Osteoblast (primary cell): Measurements from ENCODE around the gene CRYM. TPM values are rescaled to one million over a fixed set of nuclear protein-coding genes. Genes with fewer than 3 reads are reported as not detected.

Experiments
- DNase-seq: peaks from one replicate; pipeline ENCODE4 v3.0.0; 2011; ENCODE audit warnings: low spot score, mixed read lengths; ENCODE audit not compliant: insufficient read length; ENCODE audit errors: missing footprints
- H2AFZ ChIP-seq: 2 replicates; pipeline ENCODE4 v1.6.0; 2011; ENCODE audit warnings: mild to moderate bottlenecking, low read length
- H3K27ac ChIP-seq: 2 replicates; pipeline ENCODE4 v1.5.1; 2011; ENCODE audit warnings: mild to moderate bottlenecking, low read depth, low read length, moderate library complexity
- H3K27me3 ChIP-seq: 2 replicates; pipeline ENCODE4 v1.6.0; 2012; ENCODE audit warnings: mild to moderate bottlenecking, control low read depth, inconsistent platforms, low read length, moderate library complexity; ENCODE audit not compliant: insufficient read depth
- H3K36me3 ChIP-seq: 2 replicates; pipeline ENCODE4 v1.5.1; 2011; ENCODE audit warnings: mild to moderate bottlenecking, low read length, control low read depth, moderate library complexity; ENCODE audit not compliant: insufficient read depth
- H3K4me1 ChIP-seq: 2 replicates; pipeline ENCODE4 v1.5.1; 2011; ENCODE audit warnings: mild to moderate bottlenecking, low read length, control low read depth, moderate library complexity; ENCODE audit not compliant: insufficient read depth
- H3K4me2 ChIP-seq: 2 replicates; pipeline ENCODE4 v1.6.0; 2011; ENCODE audit warnings: mild to moderate bottlenecking, low read length; ENCODE audit not compliant: insufficient read depth
- H3K4me3 ChIP-seq: fragments of 200-600 bp; sonication (generic); 3 replicates; pipeline ENCODE4 v1.5.1; 2012; ENCODE audit warnings: mild to moderate bottlenecking, low read length, inconsistent platforms; ENCODE audit not compliant: insufficient read depth
- H3K79me2 ChIP-seq: 2 replicates; pipeline ENCODE4 v1.6.0; 2012; ENCODE audit warnings: mild to moderate bottlenecking, low read length, control low read depth, inconsistent platforms; ENCODE audit not compliant: insufficient read depth
- H3K9me3 ChIP-seq: 2 replicates; pipeline ENCODE4 v1.5.1; 2011; ENCODE audit warnings: low read depth, low read length, control low read depth
- H4K20me1 ChIP-seq: 2 replicates; pipeline ENCODE4 v1.6.0; 2012; ENCODE audit warnings: mild to moderate bottlenecking, low read length, control low read depth; ENCODE audit not compliant: insufficient read depth
- CTCF ChIP-seq: IDR thresholded peaks from 2 replicates; pipeline ENCODE4 v1.5.1; 2011; ENCODE audit warnings: mild to moderate bottlenecking, low read depth, low read length, moderate library complexity; ENCODE audit errors: extremely low read depth
- total RNA-seq: library from RNA; depleted of rRNA; stranded (reverse); fragments of >200 nt; gene quantifications from 2 replicates; pipeline ENCODE4 v1.2.3, GENCODE V29; 2012

The CRYM gene
- total RNA-seq, 1 donor, result 5.1 TPM

- H3K4me3 ChIP-seq, result no peak overlapping the region
- TF ChIP-seq CTCF, result no peak
- H3K4me2 ChIP-seq, result no peak overlapping the region
- H2AFZ ChIP-seq, result no peak overlapping the region
- no peaks in the 10 kb centered on the region for H3K36me3 ChIP-seq
- H3K79me2 ChIP-seq, result no peaks in the 10 kb centered on the region
- no peaks in the 10 kb centered on the region for H3K9me3 ChIP-seq
- H3K27me3 ChIP-seq, result peaks cover 33% of the 10 kb centered on the region
- H3K27ac ChIP-seq, result no peak overlapping the region
- no peak for DNase-seq
- no peaks in the 10 kb centered on the region for H4K20me1 ChIP-seq
- H3K4me1 ChIP-seq, result no peaks in the 10 kb centered on the region
These were observed 59.9 kb downstream of the CRYM start for GRCh38 chr16:21218153-21218552.

- no peaks in the 10 kb centered on the region for H3K36me3 ChIP-seq
- DNase-seq, result no peak
- no peak overlapping the region for H3K4me3 ChIP-seq
- H3K4me2 ChIP-seq, result no peak overlapping the region
- H2AFZ ChIP-seq, result no peak overlapping the region
- H4K20me1 ChIP-seq, result no peaks in the 10 kb centered on the region
- no peak for TF ChIP-seq CTCF
- peaks cover 28% of the 10 kb centered on the region for H3K27me3 ChIP-seq
- H3K27ac ChIP-seq, result no peak overlapping the region
- no peaks in the 10 kb centered on the region for H3K9me3 ChIP-seq
- H3K79me2 ChIP-seq, result no peaks in the 10 kb centered on the region
- no peaks in the 10 kb centered on the region for H3K4me1 ChIP-seq
These were observed 61.0 kb downstream of the CRYM start for GRCh38 chr16:21217121-21217520.

- Histone ChIP-seq H3K4me3 (no peak overlapping the region), H3K4me1 (no peaks in the 10 kb centered on the region), H3K79me2 (no peaks in the 10 kb centered on the region), H4K20me1 (no peaks in the 10 kb centered on the region), H3K36me3 (no peaks in the 10 kb centered on the region), H3K27ac (no peak overlapping the region), H3K9me3 (no peaks in the 10 kb centered on the region), H2AFZ (no peak overlapping the region), H3K27me3 (peaks cover 28% of the 10 kb centered on the region), H3K4me2 (no peak overlapping the region)
- DNase-seq, result no peak
- TF ChIP-seq CTCF, result no peak
These were observed 64.0 kb downstream of the CRYM start for GRCh38 chr16:21214086-21214485.

- H3K79me2 ChIP-seq, result no peaks in the 10 kb centered on the region
- H3K36me3 ChIP-seq, result no peaks in the 10 kb centered on the region
- H2AFZ ChIP-seq, result no peak within 1 kb of the TSS
- no peak within 1 kb of the TSS for H3K27ac ChIP-seq
- peaks cover 25% of the 10 kb centered on the region for H3K27me3 ChIP-seq
- H4K20me1 ChIP-seq, result no peaks in the 10 kb centered on the region
- no peak for DNase-seq
- no peak within 1 kb of the TSS for H3K4me2 ChIP-seq
- no peaks in the 10 kb centered on the region for H3K9me3 ChIP-seq
- no peaks in the 10 kb centered on the region for H3K4me1 ChIP-seq
- no peak for TF ChIP-seq CTCF
- no peak within 1 kb of the TSS for H3K4me3 ChIP-seq
These were observed 66.6 kb downstream of the CRYM start, which contains the start of gene ZP2 for GRCh38 chr16:21211486-21211885. ZP2 (minus strand) TSS chr16:21211574; CDS start chr16:21211547, 27 bp downstream.

Other genes starting within 250 kb of the CRYM start
- gene DNAH3, start 127.4 kb downstream of the CRYM start, total RNA-seq, result not detected in 2 replicates
- 65.5 and 92.5 TPM in 2 replicates for gene LDAF1, start 119.6 kb downstream of the CRYM start, total RNA-seq
- not detected in 2 replicates for gene ZP2, start 66.7 kb downstream of the CRYM start, total RNA-seq
- not detected in 2 replicates for gene ANKS4B, start 44.6 kb downstream of the CRYM start, total RNA-seq